Keratinocyte (primary cell): Measurements from ENCODE around the gene RAB6C. TPM values are rescaled to one million over a fixed set of nuclear protein-coding genes. Genes with fewer than 3 reads are reported as not detected.

Experiments
- DNase-seq: peaks from one replicate; pipeline ENCODE4 v3.0.0-alpha.2; 2011; ENCODE audit warnings: low read depth, missing footprints, low spot score
- FAIRE-seq: peaks from 2 replicates; lab custom pipeline; 2011; peaks lifted over from hg19 to GRCh38; lab: Jason Lieb, UNC
- H2AFZ ChIP-seq: 2 replicates; pipeline ENCODE4 v1.6.0; 2012; ENCODE audit warnings: low read length, control low read depth, inconsistent platforms; ENCODE audit not compliant: control insufficient read depth
- H3K27ac ChIP-seq: 2 replicates; pipeline ENCODE4 v1.5.1; 2011; ENCODE audit warnings: low read length; ENCODE audit not compliant: control insufficient read depth, insufficient read depth
- H3K27me3 ChIP-seq: 3 replicates; pipeline ENCODE4 v1.6.0; 2011; ENCODE audit warnings: low read length; ENCODE audit not compliant: control insufficient read depth, insufficient read depth; ENCODE audit errors: extremely low read depth
- H3K36me3 ChIP-seq, 2 experiments: 2 replicates in 1 of 2; 3 replicates in 1 of 2; pipeline ENCODE4 v1.5.1; 2011; ENCODE audit warnings: low read length in 2 of 2, mild to moderate bottlenecking in 1 of 2; ENCODE audit not compliant: control insufficient read depth in 2 of 2, insufficient read depth in 2 of 2; ENCODE audit errors: extremely low read depth in 1 of 2
- H3K4me1 ChIP-seq: 3 replicates; pipeline ENCODE4 v1.5.1; 2011; ENCODE audit warnings: low read length; ENCODE audit not compliant: control insufficient read depth, insufficient read depth; ENCODE audit errors: extremely low read depth
- H3K4me2 ChIP-seq: 3 replicates; pipeline ENCODE4 v1.6.0; 2011; ENCODE audit warnings: low read depth, low read length; ENCODE audit not compliant: control insufficient read depth, insufficient read depth; ENCODE audit errors: extremely low read depth
- H3K4me3 ChIP-seq, 3 experiments: fragments of 200-600 bp in 1 of 3; sonication (generic) in 1 of 3; 2 replicates in 2 of 3; 3 replicates in 1 of 3; pipeline ENCODE4 v1.5.1; 2011 to 2016; ENCODE audit warnings: low read length in 3 of 3, mild to moderate bottlenecking in 3 of 3, control low read depth in 2 of 3, inconsistent platforms in 1 of 3, low read depth in 1 of 3, mixed read lengths in 1 of 3, mixed run types in 1 of 3, moderate library complexity in 1 of 3; ENCODE audit not compliant: control insufficient read depth in 2 of 3, insufficient read depth in 2 of 3; ENCODE audit errors: extremely low read depth in 1 of 3
- H3K79me2 ChIP-seq: 2 replicates; pipeline ENCODE4 v1.6.0; 2012; ENCODE audit warnings: low read length; ENCODE audit not compliant: control insufficient read depth, insufficient read depth
- H3K9ac ChIP-seq: 3 replicates; pipeline ENCODE4 v1.6.0; 2011; ENCODE audit warnings: low read length; ENCODE audit not compliant: control insufficient read depth, insufficient read depth; ENCODE audit errors: extremely low read depth
- H3K9me1 ChIP-seq: 3 replicates; pipeline ENCODE4 v1.6.0; 2011; ENCODE audit warnings: low read length; ENCODE audit not compliant: control insufficient read depth, insufficient read depth; ENCODE audit errors: extremely low read depth
- H3K9me3 ChIP-seq: 2 replicates; pipeline ENCODE4 v1.5.1; 2012; ENCODE audit warnings: low read depth, low read length; ENCODE audit not compliant: control insufficient read depth
- H4K20me1 ChIP-seq: 3 replicates; pipeline ENCODE4 v1.6.0; 2011; ENCODE audit warnings: low read length; ENCODE audit not compliant: control insufficient read depth, insufficient read depth; ENCODE audit errors: extremely low read depth
- CTCF ChIP-seq, 3 experiments: IDR thresholded peaks in 1 of 3; conservative IDR thresholded peaks in 1 of 3; optimal IDR thresholded peaks in 1 of 3; 2 replicates in 2 of 3; 3 replicates in 1 of 3; pipeline versions ENCODE3 to v1.5.1; 2011; ENCODE audit warnings: low read length in 3 of 3, mild to moderate bottlenecking in 3 of 3, moderate library complexity in 2 of 3, control low read depth in 1 of 3, inconsistent platforms in 1 of 3; ENCODE audit not compliant: insufficient read depth in 2 of 3; ENCODE audit errors: extremely low read depth in 1 of 3
- EZH2 ChIP-seq: IDR thresholded peaks from one replicate; pipeline ENCODE4 v1.6.1; 2012; ENCODE audit warnings: inconsistent platforms, mild to moderate bottlenecking, low read length, moderate library complexity
- dilution Hi-C: fragments of 300-500 bp; cut with MboI; formaldehyde crosslinking; loops from one replicate; pipeline ENCODE4 v1.7.0; 2020; ENCODE audit warnings: low sequenced_read_pairs; ENCODE audit not compliant: extremely low pct_ligation_motif_present
- polyA plus RNA-seq, 5 experiments: library from polyadenylated mRNA; depleted of rRNA in 3 of 5; stranded (reverse) in 3 of 5; stranded (forward) in 1 of 5; unstranded in 1 of 5; fragments of >200 nt; gene quantifications; 1 replicate in 1 of 5; 2 replicates in 3 of 5; 3 replicates in 1 of 5; pipeline versions ENCODE4 v1.2.1 to v1.2.3, GENCODE V29; 2011 to 2012; ENCODE audit warnings: missing spikeins in 2 of 5, low read depth in 1 of 5, low replicate concordance in 1 of 5

Gene RAB6C
- polyA plus RNA-seq, 1 donor (not counting 4 experiments of a cell fraction or from before 2014, with no cell fraction given) = not detected

DNA sequence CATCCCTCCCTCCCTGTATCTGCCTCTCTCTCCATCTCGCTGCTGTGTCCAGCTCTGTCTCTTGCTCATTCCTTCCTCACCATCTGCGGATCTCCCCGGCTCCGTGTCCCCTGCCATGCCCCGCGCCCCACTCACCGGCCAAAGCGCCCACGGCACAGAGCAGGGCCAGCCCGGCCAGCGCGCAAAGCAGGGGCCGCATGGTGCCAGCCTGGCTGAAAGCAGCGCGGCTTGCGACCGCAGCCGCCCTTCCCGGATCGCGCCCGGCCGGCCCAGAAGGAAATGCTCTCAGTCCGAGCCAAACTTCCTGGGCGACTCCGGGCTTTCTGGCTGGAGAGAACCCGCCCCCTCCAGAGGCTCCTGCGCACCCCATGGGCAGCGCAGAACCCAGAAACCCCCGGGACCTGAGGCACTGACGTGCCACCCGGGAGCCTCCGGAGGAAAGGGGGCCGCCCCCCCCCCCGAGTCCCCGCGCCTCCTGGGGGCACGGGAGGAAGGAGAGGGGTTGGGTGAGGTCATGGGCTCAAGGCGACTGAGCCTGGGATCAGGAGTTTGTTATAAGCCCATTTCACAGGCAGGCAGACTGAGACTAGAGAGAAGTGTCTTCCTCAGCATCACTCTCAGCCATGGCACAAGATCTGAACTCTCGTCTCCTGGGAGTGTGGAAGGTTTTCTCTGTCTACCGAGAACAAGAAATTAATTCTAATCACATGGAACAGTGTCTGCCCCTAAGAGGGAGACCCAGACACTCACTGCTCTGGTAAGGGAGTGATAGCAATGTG, 45.2 kb upstream of the RAB6C start:
- H3K36me3 ChIP-seq = no peaks in the 10 kb centered on the region
- dilution Hi-C loops = no loop called here
- no peaks in the 10 kb centered on the region for H4K20me1 ChIP-seq
- no peak overlapping the region for H3K4me2 ChIP-seq
- no peak overlapping the region for H3K27ac ChIP-seq
- H3K9ac ChIP-seq = no peak overlapping the region
- TF ChIP-seq EZH2 = no peak
- TF ChIP-seq CTCF (optimal IDR thresholded peaks at IDR 0.05 in 1 of 3, IDR thresholded peaks at IDR 0.05 in 1 of 3, conservative IDR thresholded peaks at IDR 0.05 in 1 of 3; ENCODE audit: extremely low read depth in 1 of 3, insufficient read depth in 2 of 3, low read length in 3 of 3) = no peak
- no peak for FAIRE-seq
- no peaks in the 10 kb centered on the region for H3K9me1 ChIP-seq
- H3K27me3 ChIP-seq = peaks cover 14% of the 10 kb centered on the region
- no peak overlapping the region for H2AFZ ChIP-seq
- DNase-seq = no peak
- no peak overlapping the region for H3K4me3 ChIP-seq
- no peaks in the 10 kb centered on the region for H3K79me2 ChIP-seq
- H3K4me1 ChIP-seq = no peaks in the 10 kb centered on the region
- no peaks in the 10 kb centered on the region for H3K9me3 ChIP-seq

DNA sequence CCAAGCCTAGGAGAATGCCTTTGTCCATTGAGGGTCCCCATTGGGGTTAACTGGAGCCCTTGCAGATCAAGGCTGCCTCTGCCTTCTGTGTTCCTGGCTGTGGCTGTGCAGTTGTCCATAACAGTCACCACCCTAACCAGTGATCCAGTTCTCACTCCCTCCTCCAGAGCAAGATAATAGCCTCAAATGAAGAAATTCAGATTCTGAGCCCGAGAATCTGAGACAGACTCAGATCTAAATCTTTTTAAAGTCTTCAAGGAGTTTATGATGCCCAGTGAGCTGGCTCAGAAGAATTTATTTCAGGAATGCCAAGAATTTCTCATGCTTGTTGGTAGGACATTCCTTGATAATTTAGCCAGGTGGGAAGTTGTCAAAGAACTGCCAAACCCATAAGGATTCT, 44.3 kb upstream of the RAB6C start:
- Histone ChIP-seq H3K79me2 (no peaks in the 10 kb centered on the region), H3K9ac (no peak overlapping the region), H3K36me3 (no peaks in the 10 kb centered on the region), H3K4me2 (no peak overlapping the region), H2AFZ (no peak overlapping the region), H3K9me3 (no peaks in the 10 kb centered on the region), H4K20me1 (no peaks in the 10 kb centered on the region), H3K9me1 (no peaks in the 10 kb centered on the region), H3K27me3 (peaks cover 14% of the 10 kb centered on the region), H3K4me1 (no peaks in the 10 kb centered on the region), H3K27ac (no peak overlapping the region), H3K4me3 (no peak overlapping the region)
- DNase-seq (no peak), FAIRE-seq (no peak)
- no peak for TF ChIP-seq EZH2
- no peak for TF ChIP-seq CTCF (optimal IDR thresholded peaks at IDR 0.05 in 1 of 3, IDR thresholded peaks at IDR 0.05 in 1 of 3, conservative IDR thresholded peaks at IDR 0.05 in 1 of 3; ENCODE audit: extremely low read depth in 1 of 3, insufficient read depth in 2 of 3, low read length in 3 of 3)
- dilution Hi-C loops = no loop called here
